ENCODE data around the gene TXNDC5. TPM values are rescaled to one million over a fixed set of nuclear protein-coding genes. Genes with fewer than 3 reads are reported as not detected.
A peak's percentile ranks its signal among the peaks of the same experiment; 100 is the strongest.
"Not testable (repeated sequence)": the region's sequence is repeated elsewhere in the genome, so short reads cannot be mapped to it uniquely, and the experiment has no call there.

TXNDC5 gene
- total RNA-seq, 1 donor from 2014 or later = 50.8 TPM

GRCh38 chr6:7899101-7899888 is 11.3 kb downstream of the TXNDC5 start:
- intact Hi-C loops (cut with DNase I) = no loop called here
- peak; percentile 38 for DNase-seq (ENCODE audit: low spot score)

GRCh38 chr6:7898193-7898586 is 12.4 kb downstream of the TXNDC5 start:
- intact Hi-C loops (cut with DNase I) = not testable (repeated sequence)

GRCh38 chr6:7897461-7898192 is 13.0 kb downstream of the TXNDC5 start:
- intact Hi-C loops (cut with DNase I) = no loop called here
- DNase-seq (ENCODE audit: low spot score) = no peak

More at GRCh38 chr6:7898193-7898586, 12.4 kb downstream of the TXNDC5 start:
- DNase-seq (ENCODE audit: low spot score) = peak; percentile 67

- DNase-seq (ENCODE audit: low spot score) = no peak
- intact Hi-C loops (cut with DNase I) = no loop called here
These were observed 14.1 kb downstream of the TXNDC5 start for GRCh38 chr6:7896465-7896987.

- intact Hi-C loops (cut with DNase I) = no loop called here
- no peak for DNase-seq (ENCODE audit: low spot score)
These were observed 15.5 kb downstream of the TXNDC5 start for GRCh38 chr6:7895125-7895423.

- intact Hi-C loops (cut with DNase I) = no loop called here
- DNase-seq (ENCODE audit: low spot score) = no peak
These were observed 16.1 kb downstream of the TXNDC5 start for GRCh38 chr6:7894262-7895124.

- intact Hi-C loops (cut with DNase I) = no loop called here
- DNase-seq (ENCODE audit: low spot score) = peak; percentile 68
These were observed 17.2 kb downstream of the TXNDC5 start for GRCh38 chr6:7893342-7893741.

- DNase-seq (ENCODE audit: low spot score); intact Hi-C loops (cut with DNase I): not testable (repeated sequence)
These were observed 18.2 kb downstream of the TXNDC5 start for GRCh38 chr6:7892367-7892766.

GRCh38 chr6:7891078-7891872 is 19.3 kb downstream of the TXNDC5 start:
- DNase-seq (ENCODE audit: low spot score) = no peak
- intact Hi-C loops (cut with DNase I) = no loop called here

GRCh38 chr6:7888587-7889357 is 21.8 kb downstream of the TXNDC5 start:
- no peak for DNase-seq (ENCODE audit: low spot score)
- intact Hi-C loops (cut with DNase I) = no loop called here

GRCh38 chr6:7887278-7887991 is 23.2 kb downstream of the TXNDC5 start:
- intact Hi-C loops (cut with DNase I) = no loop called here
- peak; percentile 47 for DNase-seq (ENCODE audit: low spot score)

GRCh38 chr6:7886132-7886531 is 24.5 kb downstream of the TXNDC5 start:
- intact Hi-C loops (cut with DNase I) = no loop called here
- DNase-seq (ENCODE audit: low spot score) = peak; percentile 51

GRCh38 chr6:7883381-7883780 is 27.2 kb downstream of the TXNDC5 start:
- DNase-seq (ENCODE audit: low spot score) = no peak
- intact Hi-C loops (cut with DNase I) = no loop called here

- intact Hi-C loops (cut with DNase I) = no loop called here
- DNase-seq (ENCODE audit: low spot score) = no peak
These were observed 27.9 kb downstream of the TXNDC5 start for GRCh38 chr6:7882505-7883257.

GRCh38 chr6:7881765-7882500 is 28.7 kb downstream of the TXNDC5 start:
- intact Hi-C loops (cut with DNase I) = no loop called here
- peak; percentile 26 for DNase-seq (ENCODE audit: low spot score)

- intact Hi-C loops (cut with DNase I) = no loop called here
- peak; percentile 31 for DNase-seq (ENCODE audit: low spot score)
These were observed 29.9 kb downstream of the TXNDC5 start for GRCh38 chr6:7880718-7881107.
